Measurements from ENCODE around the gene ABHD16B. TPM values are rescaled to one million over a fixed set of nuclear protein-coding genes. Genes with fewer than 3 reads are reported as not detected.

ABHD16B gene
- total RNA-seq, 4 donors from 2014 or later = not detected

DNA sequence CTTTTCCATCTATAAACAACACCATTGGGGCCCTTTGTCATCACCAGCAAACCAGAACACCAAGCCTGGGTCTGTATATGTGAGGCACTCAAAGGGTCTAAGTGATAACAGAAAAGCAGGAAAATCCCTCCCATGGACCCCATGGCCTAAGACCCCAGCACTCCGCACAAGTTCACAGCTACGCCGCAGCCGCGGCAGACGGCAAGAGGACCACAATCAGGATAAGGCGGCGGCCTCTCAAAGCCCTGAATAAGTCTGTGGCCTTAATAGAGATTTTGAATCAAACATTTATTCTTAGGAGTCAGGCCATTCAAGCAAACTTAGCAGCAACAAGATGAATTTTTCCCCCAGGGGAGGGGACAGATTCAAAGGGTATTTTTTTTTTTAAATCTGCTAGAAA is 33.2 kb upstream of the ABHD16B start:
- Histone ChIP-seq H3K27me3 (peaks cover 0 to 75% (median 0%) of the 10 kb centered on the region in 4 donors), H3K9me3 (no peaks in the 10 kb centered on the region), H3K27ac (no peak overlapping the region), H3K4me1 (peaks cover 19 to 45% (median 20%) of the 10 kb centered on the region in 3 donors), H3K4me3 (no peak overlapping the region), H3K36me3 (no peaks in the 10 kb centered on the region)
- no peak for DNase-seq
- intact Hi-C loops (cut with DNase I) = no loop called here
- TF ChIP-seq, protein P1, sequence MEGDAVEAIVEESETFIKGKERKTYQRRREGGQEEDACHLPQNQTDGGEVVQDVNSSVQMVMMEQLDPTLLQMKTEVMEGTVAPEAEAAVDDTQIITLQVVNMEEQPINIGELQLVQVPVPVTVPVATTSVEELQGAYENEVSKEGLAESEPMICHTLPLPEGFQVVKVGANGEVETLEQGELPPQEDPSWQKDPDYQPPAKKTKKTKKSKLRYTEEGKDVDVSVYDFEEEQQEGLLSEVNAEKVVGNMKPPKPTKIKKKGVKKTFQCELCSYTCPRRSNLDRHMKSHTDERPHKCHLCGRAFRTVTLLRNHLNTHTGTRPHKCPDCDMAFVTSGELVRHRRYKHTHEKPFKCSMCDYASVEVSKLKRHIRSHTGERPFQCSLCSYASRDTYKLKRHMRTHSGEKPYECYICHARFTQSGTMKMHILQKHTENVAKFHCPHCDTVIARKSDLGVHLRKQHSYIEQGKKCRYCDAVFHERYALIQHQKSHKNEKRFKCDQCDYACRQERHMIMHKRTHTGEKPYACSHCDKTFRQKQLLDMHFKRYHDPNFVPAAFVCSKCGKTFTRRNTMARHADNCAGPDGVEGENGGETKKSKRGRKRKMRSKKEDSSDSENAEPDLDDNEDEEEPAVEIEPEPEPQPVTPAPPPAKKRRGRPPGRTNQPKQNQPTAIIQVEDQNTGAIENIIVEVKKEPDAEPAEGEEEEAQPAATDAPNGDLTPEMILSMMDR (IDR thresholded peaks at IDR 0.05) = no peak
- TF ChIP-seq POLR2A (IDR thresholded peaks at IDR 0.05) = no peak
- 98 to 100% methylated on average over 1 to 8 of the region's 8 CpGs for WGBS, 2 donors

DNA sequence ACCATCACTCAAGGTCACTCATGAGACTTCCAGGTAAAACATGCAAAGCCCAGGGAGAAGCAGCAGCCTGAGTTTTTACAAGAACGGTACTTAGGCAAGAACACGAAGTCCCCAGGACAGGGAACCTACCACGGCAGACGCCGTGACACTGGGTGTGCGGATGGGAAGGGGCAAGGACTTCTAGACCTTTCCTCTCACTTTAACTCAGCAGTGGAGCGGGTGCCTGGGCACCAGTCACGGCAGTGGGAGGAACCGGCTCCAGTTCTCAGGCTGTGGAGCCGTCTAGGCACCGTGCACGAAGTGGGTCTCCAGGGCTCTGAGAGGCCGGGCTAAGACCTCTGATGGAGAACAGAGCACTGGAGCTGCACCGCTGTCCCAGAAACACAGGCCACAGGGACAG is 32.8 kb upstream of the ABHD16B start:
- intact Hi-C loops (cut with DNase I) = no loop called here
- peak overlapping the region in 1 of 4 donors; percentile 9 for H3K27ac ChIP-seq
- DNase-seq = no peak
- WGBS, 2 donors = 80 to 84% methylated on average over 12 to 14 of the region's 14 CpGs
- H3K27me3 ChIP-seq = peaks cover 0 to 77% (median 0%) of the 10 kb centered on the region in 4 donors
- H3K4me1 ChIP-seq = peaks cover 19 to 47% (median 20%) of the 10 kb centered on the region in 3 donors
- TF ChIP-seq POLR2A (IDR thresholded peaks at IDR 0.05) = no peak
- TF ChIP-seq, protein P1 (IDR thresholded peaks at IDR 0.05) = no peak
- peak overlapping the region in 1 of 4 donors; percentile 84 for H3K4me3 ChIP-seq
- H3K9me3 ChIP-seq = no peaks in the 10 kb centered on the region
- H3K36me3 ChIP-seq = no peaks in the 10 kb centered on the region

DNA sequence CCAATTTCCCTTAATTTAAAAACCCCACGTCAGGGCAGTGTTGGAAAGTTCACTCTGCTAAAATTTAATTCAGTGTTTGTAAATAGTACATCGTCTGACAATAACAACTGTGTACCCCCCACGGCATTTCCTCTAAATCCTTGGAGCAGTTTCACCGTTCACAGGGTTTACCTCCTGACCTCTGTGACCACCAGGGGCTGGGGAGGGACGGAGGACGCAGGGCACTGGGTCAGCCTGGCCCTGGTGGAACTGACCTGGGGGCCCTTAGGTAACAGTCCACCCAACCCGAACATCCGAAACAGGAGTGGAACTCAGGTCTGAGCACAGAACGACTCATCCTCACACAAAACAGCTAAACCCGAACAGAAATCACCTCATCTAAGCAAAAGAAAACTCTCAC is 32.3 kb upstream of the ABHD16B start:
- Histone ChIP-seq H3K4me1 (peaks cover 19 to 51% (median 20%) of the 10 kb centered on the region in 3 donors), H3K4me3 (peak overlapping the region in 2 of 4 donors; percentile 69 to 84), H3K27ac (peak overlapping the region in 1 of 4 donors; percentile 9), H3K27me3 (peaks cover 0 to 79% (median 0%) of the 10 kb centered on the region in 4 donors), H3K36me3 (no peaks in the 10 kb centered on the region), H3K9me3 (no peaks in the 10 kb centered on the region)
- TF ChIP-seq, protein P1 (IDR thresholded peaks at IDR 0.05) = no peak
- 59 to 69% methylated on average over 2 to 5 of the region's 10 CpGs for WGBS, 2 donors
- intact Hi-C loops (cut with DNase I) = no loop called here
- DNase-seq = no peak

DNA sequence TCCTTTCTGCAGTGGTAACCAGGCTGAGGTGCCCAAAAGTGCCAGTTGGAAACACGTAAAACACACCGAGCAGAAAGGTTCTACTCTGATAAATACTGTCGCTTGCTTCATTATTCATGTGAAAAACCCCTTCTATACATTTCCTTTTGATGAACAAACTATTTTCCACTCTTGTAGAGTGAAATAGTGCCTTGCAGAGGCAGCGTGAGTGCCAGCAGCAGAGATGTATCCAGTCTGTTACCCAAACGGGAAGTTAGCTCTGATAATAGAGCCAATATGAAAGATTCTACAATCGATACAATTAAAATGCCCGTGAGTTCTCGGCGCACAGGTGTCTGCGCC is 31.7 kb upstream of the ABHD16B start:
- no peaks in the 10 kb centered on the region for H3K9me3 ChIP-seq
- peaks cover 0 to 79% (median 0%) of the 10 kb centered on the region in 4 donors for H3K27me3 ChIP-seq
- DNase-seq = no peak
- H3K27ac ChIP-seq = peak overlapping the region in 2 of 4 donors; percentile 49 to 83
- intact Hi-C loops (cut with DNase I) = no loop called here
- H3K36me3 ChIP-seq = no peaks in the 10 kb centered on the region
- TF ChIP-seq POLR2A (IDR thresholded peaks at IDR 0.05) = no peak
- TF ChIP-seq, protein P1 (IDR thresholded peaks at IDR 0.05) = no peak
- 8% methylated on average over 9 to 10 of the region's 10 CpGs for WGBS, 2 donors
- H3K4me1 ChIP-seq = peaks cover 24 to 58% (median 25%) of the 10 kb centered on the region in 3 donors
- peak overlapping the region; percentile 47 to 84 (median 59) for H3K4me3 ChIP-seq

DNA sequence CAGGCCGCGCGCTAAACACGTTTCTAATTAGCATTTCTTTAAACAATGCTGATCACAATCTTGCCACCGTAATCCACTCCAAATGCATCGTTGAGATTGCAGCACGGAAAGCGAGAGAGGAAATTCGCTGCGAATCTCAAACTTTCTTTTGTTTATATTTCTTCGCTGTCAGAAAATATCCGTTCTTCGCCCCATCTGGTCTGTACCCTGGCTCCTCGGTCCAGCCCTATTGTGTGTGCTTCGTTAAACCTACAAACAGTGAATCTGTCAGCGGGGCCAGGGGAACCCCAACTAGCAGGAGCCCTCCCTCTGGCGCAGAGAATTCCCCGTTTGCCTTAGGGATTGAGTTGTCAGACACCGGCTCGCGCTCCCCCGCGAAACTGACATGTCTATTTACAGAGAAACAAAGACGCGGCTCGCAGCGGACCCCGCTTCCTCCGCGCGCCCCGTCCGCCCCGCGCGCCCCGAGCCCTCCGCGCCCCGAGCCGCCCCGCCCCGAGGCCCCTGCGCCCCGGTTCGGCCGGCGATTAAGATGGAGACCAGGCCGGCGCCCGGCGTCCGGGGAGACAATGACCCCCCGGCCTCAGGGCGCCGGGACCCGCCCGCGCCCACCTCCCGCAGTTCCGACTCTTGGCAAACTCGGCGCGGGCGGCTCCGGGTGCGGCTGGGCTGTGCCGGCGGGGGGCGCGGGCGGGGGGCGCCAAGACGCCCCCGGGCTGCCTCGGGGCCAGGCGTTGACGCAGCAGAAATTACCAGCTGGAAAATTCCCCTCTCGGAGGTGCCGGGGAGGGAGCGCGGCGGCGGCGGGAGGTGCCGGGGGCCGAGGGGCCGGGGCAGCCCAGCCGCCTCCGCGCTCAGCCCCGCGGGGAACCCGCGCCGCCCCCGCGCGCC is 31.1 kb upstream of the ABHD16B start:
- peak overlapping the region; percentile 49 to 83 (median 72) for H3K27ac ChIP-seq
- intact Hi-C loops (cut with DNase I) = no loop called here
- DNase-seq = no peak
- H3K27me3 ChIP-seq = peaks cover 0 to 77% (median 0%) of the 10 kb centered on the region in 4 donors
- WGBS, 2 donors = 1% methylated on average over 15 to 19 of the region's 99 CpGs
- no peaks in the 10 kb centered on the region for H3K36me3 ChIP-seq
- peaks cover 27 to 64% (median 27%) of the 10 kb centered on the region in 3 donors for H3K4me1 ChIP-seq
- TF ChIP-seq POLR2A (IDR thresholded peaks at IDR 0.05) = no peak
- TF ChIP-seq, protein P1 (IDR thresholded peaks at IDR 0.05) = no peak
- no peaks in the 10 kb centered on the region for H3K9me3 ChIP-seq
- peak overlapping the region; percentile 47 to 84 (median 59) for H3K4me3 ChIP-seq
